HG03354 (cell line): ENCODE results near the gene BIRC7.
"Not testable (repeated sequence)": the region's sequence is repeated elsewhere in the genome, so short reads cannot be mapped to it uniquely, and the experiment has no call there.

Experiments
- ATAC-seq: cut with Tn5 transposase; IDR thresholded peaks from one replicate; pipeline ENCODE4 v1.9.1; 2021; ENCODE audit warnings: mild to moderate bottlenecking; ENCODE audit not compliant: unreplicated experiment, poor library complexity, severe bottlenecking

The BIRC7 gene

GRCh38 chr20:63242736-63243135 lies 7.0 kb downstream of the BIRC7 start:
- no peak for ATAC-seq

GRCh38 chr20:63243604-63244247 lies 8.0 kb downstream of the BIRC7 start:
- ATAC-seq, result no peak

DNA sequence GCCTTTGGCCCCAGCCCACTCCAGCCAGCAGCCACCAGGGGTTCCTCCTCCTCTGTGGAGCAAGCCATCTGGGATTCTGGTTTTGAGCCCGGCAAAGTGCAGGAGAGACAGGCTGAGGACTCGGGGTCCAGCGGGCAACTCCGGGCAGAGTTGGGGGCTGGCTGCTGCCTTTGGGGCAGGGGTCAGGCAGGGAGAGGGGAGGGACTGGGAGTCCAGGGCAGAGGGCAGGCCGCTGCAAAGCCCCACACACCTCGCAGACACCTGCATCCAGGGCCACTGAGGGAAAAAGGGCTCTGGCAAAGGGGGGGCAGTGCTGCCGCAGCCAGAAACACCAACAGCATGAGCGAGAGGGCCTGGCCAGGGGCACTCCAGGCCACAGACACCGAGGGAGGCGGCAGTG lies 8.8 kb downstream of the BIRC7 start:
- no peak for ATAC-seq

DNA sequence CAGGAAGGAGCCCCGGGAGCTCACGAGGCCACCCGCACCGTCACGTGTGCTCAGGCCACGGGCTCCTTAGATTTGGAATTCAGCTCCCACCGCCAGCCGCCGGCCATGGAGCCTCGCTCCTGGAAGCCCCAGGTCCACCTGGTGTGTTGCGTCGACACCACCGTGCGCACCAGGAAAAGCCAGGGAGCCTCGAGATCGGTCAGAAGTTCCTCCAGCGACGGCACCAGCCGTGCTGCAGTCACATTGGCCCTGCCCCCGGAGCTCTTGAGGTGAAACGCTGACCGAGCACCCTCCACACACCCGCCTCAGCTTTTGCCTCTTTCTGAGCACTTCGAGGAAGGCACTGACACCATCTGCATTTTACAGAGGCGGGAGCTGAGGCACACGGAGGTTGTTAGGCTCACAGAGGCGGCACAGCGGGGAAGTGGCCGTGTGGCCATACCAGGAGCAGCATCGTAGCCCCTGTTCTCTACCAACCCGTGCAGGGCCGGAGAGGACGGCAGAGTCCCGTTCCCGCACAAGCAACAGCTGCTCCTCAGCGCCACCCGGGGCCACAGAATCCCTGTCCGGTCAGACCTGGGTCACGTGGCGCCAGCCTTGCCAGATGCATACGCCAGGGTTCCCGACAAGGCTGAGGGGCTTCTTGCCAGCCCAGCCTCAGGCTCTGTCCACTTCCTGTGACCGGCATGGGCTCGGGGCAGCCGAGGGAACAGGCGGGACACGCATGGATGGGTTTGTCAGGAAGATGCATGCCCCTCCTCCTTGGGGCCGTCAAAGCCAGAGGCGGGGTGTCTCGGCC lies 11.0 kb downstream of the BIRC7 start:
- no peak for ATAC-seq

DNA sequence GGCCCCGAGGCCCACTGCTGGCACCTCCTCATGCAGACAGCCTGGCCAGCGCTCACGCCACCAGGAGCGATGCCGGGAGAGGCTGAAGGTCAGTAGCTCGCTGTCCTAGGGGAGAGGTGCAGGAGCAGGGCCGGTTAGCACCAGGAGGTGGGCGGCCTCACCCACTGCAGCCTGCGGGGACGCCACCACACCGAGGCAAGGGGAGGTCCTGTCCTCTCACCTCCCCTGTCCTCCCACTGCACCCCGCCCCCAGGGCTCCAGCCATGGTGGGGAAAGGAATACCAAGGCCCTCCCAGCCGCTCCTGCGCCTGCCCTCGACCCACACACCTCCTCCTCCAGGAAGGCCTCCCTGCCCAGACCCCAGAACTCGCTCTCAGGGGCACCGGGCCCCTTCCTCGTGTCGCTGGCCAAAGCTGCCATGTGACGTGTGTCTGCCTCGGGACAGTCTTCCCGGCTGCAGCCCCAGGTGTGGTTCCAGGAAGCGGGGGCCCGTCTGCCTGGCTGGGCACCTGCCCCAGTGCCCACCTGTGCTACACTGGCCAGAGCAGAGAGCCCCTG lies 12.0 kb downstream of the BIRC7 start:
- no peak for ATAC-seq

DNA sequence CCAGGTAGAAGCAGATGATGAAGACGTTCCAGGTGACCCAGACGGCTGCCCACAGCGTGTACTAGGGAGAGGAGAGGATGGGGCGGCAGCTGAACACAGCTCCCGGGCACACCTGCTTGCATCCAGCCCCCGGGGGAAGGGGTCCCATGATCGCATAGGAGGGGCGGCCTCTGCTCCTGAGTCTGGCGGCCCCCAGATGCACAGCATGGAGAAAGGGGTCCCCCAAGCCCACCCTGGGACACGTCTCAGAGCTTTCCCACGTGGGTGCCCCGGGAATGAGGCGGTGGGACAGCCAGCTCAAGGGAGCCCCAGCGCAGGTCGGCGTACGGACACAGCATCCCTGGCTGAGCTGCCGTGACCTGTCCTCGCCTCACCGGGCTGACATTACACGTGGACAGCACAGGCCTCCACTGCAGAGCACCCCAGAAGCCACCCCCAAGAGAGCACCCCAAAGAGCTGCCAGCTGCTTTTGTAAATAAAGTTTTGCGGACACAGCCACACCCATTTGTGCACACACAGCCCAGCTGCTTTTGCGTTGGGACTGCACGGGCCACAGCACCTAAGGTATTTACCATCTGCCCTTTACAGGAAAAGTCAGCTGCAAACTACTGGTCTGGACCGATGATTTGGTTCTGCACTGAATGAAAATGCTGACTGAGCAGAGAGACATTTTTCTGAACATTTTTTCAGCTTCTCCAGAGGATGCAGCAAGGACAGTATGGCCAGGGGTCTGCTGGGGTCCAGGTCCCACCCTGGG lies 13.3 kb downstream of the BIRC7 start:
- no peak for ATAC-seq

- ATAC-seq, result no peak
Observed at GRCh38 chr20:63249891-63250290, 14.2 kb downstream of the BIRC7 start.

- not testable (repeated sequence) for ATAC-seq
Observed at GRCh38 chr20:63251350-63251749, 15.6 kb downstream of the BIRC7 start.

DNA sequence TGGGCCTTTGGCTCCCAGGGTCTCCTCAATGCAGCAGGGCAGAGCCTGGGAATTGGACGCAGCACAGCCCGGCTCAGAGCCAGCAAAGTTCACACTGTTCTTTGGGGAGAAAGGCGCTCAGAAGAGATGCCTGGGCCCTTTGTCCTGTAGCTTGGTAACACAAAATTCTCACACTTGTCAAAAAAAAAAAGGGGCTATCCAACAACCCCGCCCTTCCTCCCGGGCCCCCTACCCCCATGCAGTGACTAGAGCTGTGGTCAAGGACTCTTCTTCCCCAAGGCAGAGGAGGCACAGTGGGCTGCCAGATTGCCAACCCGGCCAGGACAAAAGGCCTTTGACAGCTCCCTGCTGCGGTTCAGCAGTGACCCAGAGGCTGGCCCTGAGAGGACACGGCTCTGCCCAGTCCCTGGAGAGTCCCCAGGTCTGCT lies 16.6 kb downstream of the BIRC7 start:
- ATAC-seq, result no peak

- no peak for ATAC-seq
Observed at GRCh38 chr20:63253065-63253437, 17.3 kb downstream of the BIRC7 start.

DNA sequence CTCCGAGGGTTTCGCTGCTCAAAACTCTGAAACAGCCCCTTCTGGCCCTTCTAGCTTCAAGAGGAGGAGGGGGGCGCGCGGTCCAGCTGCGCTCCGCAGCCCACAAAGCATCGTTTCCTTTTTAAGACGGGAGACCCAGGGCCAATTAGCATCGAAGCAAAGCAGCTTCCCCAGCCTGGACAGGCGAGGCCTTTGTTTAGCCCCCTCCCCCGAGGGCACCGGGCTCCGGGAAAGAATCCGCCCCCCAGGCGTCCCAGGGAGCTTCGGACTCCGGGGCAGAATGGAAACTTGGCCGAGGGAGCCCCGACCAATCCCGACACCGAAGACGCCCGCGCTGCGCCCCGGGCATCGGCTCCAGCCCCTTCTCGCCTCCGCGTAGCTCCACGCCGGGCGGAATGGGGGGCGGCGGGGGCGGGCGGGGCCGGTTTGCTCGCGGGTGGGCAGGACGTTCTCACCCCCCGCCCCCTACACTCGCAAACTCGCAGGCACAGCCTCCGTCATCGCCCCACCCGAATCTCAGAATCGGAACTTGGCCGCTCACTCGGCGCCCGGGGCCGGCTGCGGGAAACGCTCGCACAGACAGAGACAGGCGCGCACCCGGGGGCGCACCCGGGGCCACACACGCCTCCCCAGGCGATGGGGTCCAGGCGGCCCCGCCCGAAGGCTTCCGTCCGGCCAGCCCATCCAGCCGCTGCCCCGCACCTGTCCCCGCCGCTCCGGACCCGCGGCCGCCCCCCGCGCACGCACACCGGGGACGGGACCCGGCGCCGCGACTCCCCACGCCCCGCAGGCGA lies 17.9 kb downstream of the BIRC7 start:
- ATAC-seq, result no peak

GRCh38 chr20:63254232-63254605 lies 18.5 kb downstream of the BIRC7 start, which contains the start of gene NKAIN4:
TSS of gene NKAIN4 (minus strand) at chr20:63254463. CDS start at chr20:63254450, 13 bp downstream.
- ATAC-seq, result no peak

GRCh38 chr20:63254606-63255384 lies 19.1 kb downstream of the BIRC7 start:
- ATAC-seq, result no peak

DNA sequence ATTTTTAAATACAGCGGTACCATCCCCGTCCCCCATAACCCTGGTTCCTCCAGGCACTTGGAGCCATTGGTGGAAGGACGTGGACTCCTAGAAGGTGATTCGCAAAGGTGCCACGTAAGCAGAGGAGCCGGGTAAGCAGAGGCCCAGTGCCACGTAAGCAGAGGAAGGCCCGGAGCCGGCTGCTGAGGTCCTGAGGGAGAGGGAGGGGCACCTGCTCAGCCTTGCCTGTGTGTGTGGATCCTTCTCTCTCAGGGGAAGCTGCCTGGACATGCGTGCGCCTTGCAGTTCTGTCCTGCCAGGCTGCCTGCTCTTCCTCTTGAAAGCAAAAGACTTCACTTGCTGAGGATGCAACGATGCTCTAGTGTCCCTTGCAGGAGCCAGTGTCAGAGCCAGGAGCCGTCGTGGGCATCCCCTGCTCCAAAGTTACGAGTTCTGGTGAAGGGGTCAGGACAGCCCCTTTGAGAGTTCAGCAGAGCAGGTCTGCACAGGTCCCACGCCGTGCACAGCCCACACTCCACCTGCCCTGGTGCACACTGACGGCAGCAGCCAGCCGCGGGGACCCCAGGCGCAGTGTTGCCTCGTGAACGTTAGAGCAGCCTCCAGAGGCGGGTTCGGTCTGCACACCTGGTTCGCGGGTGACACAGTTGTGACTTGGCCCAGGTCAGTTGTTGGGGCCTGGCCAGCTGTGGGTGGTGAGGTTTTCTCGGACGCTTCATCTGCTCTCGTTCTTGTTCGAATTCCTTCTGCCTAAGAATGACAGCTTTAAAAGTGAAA lies 20.4 kb downstream of the BIRC7 start:
- ATAC-seq, result no peak

DNA sequence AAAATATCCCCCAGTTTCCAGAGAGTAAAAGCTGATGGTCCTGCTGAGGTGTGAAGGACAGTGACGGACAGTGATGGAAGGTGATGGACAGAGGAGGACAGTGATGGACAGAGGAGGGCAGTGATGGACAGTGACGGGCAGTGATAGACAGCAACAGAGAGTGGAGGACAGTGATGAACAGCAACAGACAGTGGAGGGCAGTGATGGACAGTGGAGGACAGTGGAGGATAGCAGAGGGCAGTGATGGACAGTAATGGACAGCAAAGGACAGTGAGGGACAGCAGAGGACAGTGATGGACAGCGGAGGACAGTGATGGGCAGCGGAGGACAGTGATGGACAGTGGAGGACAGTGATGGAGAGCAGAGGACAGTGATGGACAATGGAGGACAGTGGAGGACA lies 21.2 kb downstream of the BIRC7 start:
- ATAC-seq, result no peak

GRCh38 chr20:63257629-63258028 lies 21.9 kb downstream of the BIRC7 start:
- no peak for ATAC-seq

DNA sequence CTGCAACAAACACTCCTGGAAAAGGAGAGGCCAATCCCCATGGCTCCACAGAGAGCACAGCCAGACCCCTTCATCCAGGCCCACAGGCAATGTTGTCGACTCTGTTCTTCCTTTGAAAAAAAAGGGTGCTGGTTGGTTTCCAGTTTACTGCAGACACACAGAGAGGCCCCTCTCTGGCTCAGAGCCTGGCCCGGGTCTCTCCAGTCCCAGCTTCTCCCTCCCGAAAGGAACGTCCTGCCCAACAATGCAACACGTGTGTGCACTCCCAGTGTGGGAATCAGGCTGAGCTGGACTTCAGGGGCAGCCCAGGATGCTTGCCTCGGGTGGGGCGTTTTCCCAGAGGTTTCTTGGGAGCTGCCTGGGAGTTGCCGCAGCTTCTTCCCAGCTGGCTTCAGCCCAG lies 23.1 kb downstream of the BIRC7 start:
- no peak for ATAC-seq
